ENCODE data around the gene CAT. TPM values are rescaled to one million over a fixed set of nuclear protein-coding genes. Genes with fewer than 3 reads are reported as not detected.

CAT gene
- total RNA-seq, 5 donors from 2014 or later (not counting 1 experiment from before 2014, with no cell fraction given): 26.2 to 43.5 (median 37.6) TPM

DNA sequence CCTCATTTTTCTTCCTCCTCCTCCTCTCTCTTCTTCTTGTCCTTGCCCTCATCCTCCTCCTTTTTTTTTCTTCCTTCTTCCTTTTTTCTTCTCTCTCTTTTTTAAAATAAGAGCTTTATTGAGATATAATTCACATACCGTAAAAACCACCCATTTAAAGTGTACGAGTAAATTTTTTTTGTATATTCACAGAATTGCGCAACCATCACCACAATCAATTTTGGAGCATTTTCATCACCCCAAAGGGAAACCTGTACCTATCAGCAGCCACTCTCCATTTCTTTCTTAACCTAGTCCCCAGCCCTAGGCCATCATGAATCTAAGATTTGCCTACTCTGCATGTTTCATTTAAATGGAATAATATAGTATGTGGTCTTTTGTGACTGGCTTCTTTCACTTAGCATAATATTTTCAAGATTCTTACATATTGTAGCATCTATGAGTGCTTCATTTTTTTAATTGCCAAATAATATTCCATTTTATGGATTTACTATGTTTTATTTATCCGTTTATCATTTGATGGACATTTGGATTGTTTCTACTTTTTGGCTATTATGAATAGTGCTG, 35.0 kb downstream of the CAT start:
- H3K27me3 Mint-ChIP-seq: no peaks in the 10 kb centered on the region
- Histone ChIP-seq H3K36me3 (ENCODE audit: control insufficient read depth in 2 of 2, extremely low read depth in 1 of 2, insufficient read depth in 1 of 2, low read length in 1 of 2) (peaks cover 6 to 34% of the 10 kb centered on the region in 2 donors), H3K27me3 (replicated peaks in 1 of 2; ENCODE audit: control insufficient read depth in 2 of 2, extremely low read depth in 1 of 2, insufficient read depth in 2 of 2, low read length in 1 of 2) (no peaks in the 10 kb centered on the region), H3K4me1 (ENCODE audit: control insufficient read depth in 1 of 2, extremely low read depth in 1 of 2, insufficient read depth in 2 of 2, low read length in 2 of 2) (no peaks in the 10 kb centered on the region), H3K9me3 (no peaks in the 10 kb centered on the region), H3K27ac (ENCODE audit: low read length) (no peak overlapping the region), H3K4me3 (ENCODE audit: control insufficient read depth in 1 of 2, extremely low read depth in 1 of 2, low read length in 1 of 2) (no peak overlapping the region)
- no peak overlapping the region for H3K4me3 Mint-ChIP-seq
- no CpG with 5 or more reads among the region's 4 CpGs for WGBS (ENCODE audit: insufficient coverage)
- H3K27ac Mint-ChIP-seq: no peak overlapping the region
- POLR2A ChIA-PET: no interaction called here
- no peaks in the 10 kb centered on the region for H3K4me1 Mint-ChIP-seq
- ATAC-seq (replicated peaks in 1 of 4): no peak
- peaks cover 33% of the 10 kb centered on the region for H3K36me3 Mint-ChIP-seq
- no peak for DNase-seq
- CTCF ChIA-PET: interaction anchor here (0.6 to 0.7 kb wide), 2 partner anchors 333 to 528 kb away, joined by 3 to 4 read pairs; no protein-coding TSS in a partner anchor
- no peaks in the 10 kb centered on the region for H3K9me3 Mint-ChIP-seq

DNA sequence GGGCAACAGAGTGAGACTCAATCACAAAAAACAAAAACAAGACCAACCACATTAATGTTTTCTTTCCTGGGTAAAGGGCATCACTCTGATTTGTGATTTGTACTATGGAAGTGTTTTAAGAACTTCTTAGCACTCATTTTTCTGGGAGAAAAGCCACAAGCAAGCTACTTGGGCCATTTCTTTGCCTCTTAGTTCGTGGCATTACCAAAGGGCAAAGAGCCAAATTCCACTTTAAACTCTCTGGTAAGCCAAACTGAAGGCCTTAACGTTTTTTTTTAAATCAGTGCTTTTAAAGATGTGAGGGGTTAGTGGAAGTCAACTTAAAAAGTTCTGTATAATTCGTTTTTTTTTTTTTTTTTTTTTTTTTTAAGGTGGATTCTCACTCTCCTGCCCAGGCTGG, 36.9 kb downstream of the CAT start:
- no peak overlapping the region for H3K4me3 Mint-ChIP-seq

DNA sequence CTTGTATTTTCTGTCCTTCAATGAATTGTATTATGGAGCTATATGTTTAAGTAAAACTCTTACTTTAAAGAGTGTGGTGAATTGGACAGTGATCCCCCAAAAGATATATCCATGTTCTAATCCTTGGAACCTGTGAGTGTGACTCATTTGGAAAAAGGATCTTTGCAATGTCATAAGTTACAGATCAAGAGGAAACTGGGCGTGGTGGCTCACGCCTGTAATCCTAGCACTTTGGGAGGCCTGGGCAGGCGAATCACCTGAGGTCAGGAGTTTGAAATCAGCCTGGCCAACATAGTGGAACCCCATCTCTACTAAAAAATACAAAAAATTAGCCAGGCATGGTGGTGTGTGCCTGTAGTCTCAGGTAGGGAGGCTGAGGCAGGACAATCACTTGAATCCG, 38.1 kb downstream of the CAT start:
- Histone ChIP-seq H3K4me3 (ENCODE audit: control insufficient read depth in 1 of 2, extremely low read depth in 1 of 2, low read length in 1 of 2) (no peak overlapping the region), H3K27me3 (replicated peaks in 1 of 2; ENCODE audit: control insufficient read depth in 2 of 2, extremely low read depth in 1 of 2, insufficient read depth in 2 of 2, low read length in 1 of 2) (no peaks in the 10 kb centered on the region), H3K36me3 (ENCODE audit: control insufficient read depth in 2 of 2, extremely low read depth in 1 of 2, insufficient read depth in 1 of 2, low read length in 1 of 2) (peaks cover 3 to 6% of the 10 kb centered on the region in 2 donors), H3K4me1 (ENCODE audit: control insufficient read depth in 1 of 2, extremely low read depth in 1 of 2, insufficient read depth in 2 of 2, low read length in 2 of 2) (no peaks in the 10 kb centered on the region), H3K9me3 (no peaks in the 10 kb centered on the region), H3K27ac (ENCODE audit: low read length) (no peak overlapping the region)
- no peak overlapping the region for H3K27ac Mint-ChIP-seq
- no peak overlapping the region for H3K4me3 Mint-ChIP-seq
- H3K9me3 Mint-ChIP-seq: no peaks in the 10 kb centered on the region
- ChIA-PET CTCF (no interaction called here), POLR2A (no interaction called here)
- no peaks in the 10 kb centered on the region for H3K4me1 Mint-ChIP-seq
- DNase-seq: no peak
- peaks cover 21% of the 10 kb centered on the region for H3K36me3 Mint-ChIP-seq
- H3K27me3 Mint-ChIP-seq: no peaks in the 10 kb centered on the region
- WGBS (ENCODE audit: insufficient coverage): 100% methylated on average over 1 of the region's 4 CpGs
- ATAC-seq (replicated peaks in 1 of 4): no peak

More for the DNA sequence above, 36.9 kb downstream of the CAT start:
- H3K36me3 Mint-ChIP-seq: peaks cover 30% of the 10 kb centered on the region
- Histone ChIP-seq H3K9me3 (no peaks in the 10 kb centered on the region), H3K27ac (ENCODE audit: low read length) (no peak overlapping the region), H3K4me1 (ENCODE audit: control insufficient read depth in 1 of 2, extremely low read depth in 1 of 2, insufficient read depth in 2 of 2, low read length in 2 of 2) (no peaks in the 10 kb centered on the region), H3K36me3 (ENCODE audit: control insufficient read depth in 2 of 2, extremely low read depth in 1 of 2, insufficient read depth in 1 of 2, low read length in 1 of 2) (peaks cover 5 to 16% of the 10 kb centered on the region in 2 donors), H3K4me3 (ENCODE audit: control insufficient read depth in 1 of 2, extremely low read depth in 1 of 2, low read length in 1 of 2) (no peak overlapping the region), H3K27me3 (replicated peaks in 1 of 2; ENCODE audit: control insufficient read depth in 2 of 2, extremely low read depth in 1 of 2, insufficient read depth in 2 of 2, low read length in 1 of 2) (no peaks in the 10 kb centered on the region)
- H3K4me1 Mint-ChIP-seq: no peaks in the 10 kb centered on the region
- POLR2A ChIA-PET: interaction anchor here in 1 of 2 donors (0.7 kb wide), 1 partner anchor 38 kb away, joined by 3 read pairs; no protein-coding TSS in a partner anchor
- no peaks in the 10 kb centered on the region for H3K27me3 Mint-ChIP-seq
- H3K9me3 Mint-ChIP-seq: no peaks in the 10 kb centered on the region
- H3K27ac Mint-ChIP-seq: no peak overlapping the region
- no CpG with 5 or more reads among the region's 3 CpGs for WGBS (ENCODE audit: insufficient coverage)
- CTCF ChIA-PET: no interaction called here
- DNase-seq: no peak
- no peak for ATAC-seq (replicated peaks in 1 of 4)

DNA sequence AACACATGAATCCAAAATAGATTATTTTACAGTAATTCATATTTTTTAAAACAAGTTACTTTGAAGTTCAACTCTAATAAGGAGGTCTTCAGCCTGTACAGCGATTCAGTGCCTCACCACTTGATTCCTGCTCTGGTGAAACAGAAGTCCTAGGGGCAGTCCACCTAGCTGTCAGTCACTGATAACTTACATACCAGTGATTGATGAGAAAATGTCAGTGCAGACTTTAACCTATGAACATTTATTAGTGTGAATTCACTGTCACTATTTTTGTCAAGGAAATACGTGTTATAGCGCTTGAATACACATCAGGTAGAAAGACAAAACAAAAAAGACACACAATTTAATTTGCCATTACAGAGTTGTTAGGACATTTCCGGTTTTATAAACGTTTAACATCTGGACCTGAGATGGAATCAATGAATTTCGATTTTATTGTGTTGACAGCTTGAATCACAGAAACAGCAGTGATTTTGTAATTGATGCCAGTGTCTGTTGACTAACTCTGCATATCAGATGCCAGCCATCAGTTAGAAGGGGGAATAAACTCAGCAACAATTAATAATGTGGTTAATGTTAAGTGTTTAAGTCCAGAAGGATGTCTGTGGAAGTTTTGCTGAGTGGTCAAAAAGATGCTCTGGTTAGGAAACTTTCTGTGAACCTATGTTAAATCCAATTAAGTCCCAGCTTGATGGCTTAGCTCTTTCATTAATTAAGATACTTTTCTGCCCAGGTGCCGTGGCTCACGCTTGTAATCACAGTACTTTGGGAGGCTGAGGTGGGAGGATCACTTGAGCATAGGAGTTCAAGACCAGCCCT, 40.3 kb downstream of the CAT start:
- H3K4me1 Mint-ChIP-seq: no peaks in the 10 kb centered on the region
- POLR2A ChIA-PET: interaction anchor here in 1 of 2 donors (0.7 kb wide), 1 partner anchor 16 kb away, joined by 8 read pairs; no protein-coding TSS in a partner anchor
- ATAC-seq (replicated peaks in 1 of 4) (no peak), DNase-seq (no peak)
- no peak overlapping the region for H3K27ac Mint-ChIP-seq
- H3K27me3 ChIP-seq (replicated peaks in 1 of 2; ENCODE audit: control insufficient read depth in 2 of 2, extremely low read depth in 1 of 2, insufficient read depth in 2 of 2, low read length in 1 of 2): peaks cover 0 to 3% of the 10 kb centered on the region in 2 experiments
- no peak overlapping the region for H3K4me3 Mint-ChIP-seq
- CTCF ChIA-PET: no interaction called here
- H3K36me3 ChIP-seq (ENCODE audit: control insufficient read depth in 2 of 2, extremely low read depth in 1 of 2, insufficient read depth in 1 of 2, low read length in 1 of 2): no peaks in the 10 kb centered on the region
- H3K4me1 ChIP-seq (ENCODE audit: control insufficient read depth in 1 of 2, extremely low read depth in 1 of 2, insufficient read depth in 2 of 2, low read length in 2 of 2): no peaks in the 10 kb centered on the region
- no peak overlapping the region for H3K27ac ChIP-seq (ENCODE audit: low read length)
- peaks cover under 1% of the 10 kb centered on the region for H3K36me3 Mint-ChIP-seq
- peaks cover 0 to 4% of the 10 kb centered on the region in 2 donors for H3K27me3 Mint-ChIP-seq
- WGBS (ENCODE audit: insufficient coverage): 65% methylated on average over 2 of the region's 8 CpGs
- H3K4me3 ChIP-seq (ENCODE audit: control insufficient read depth in 1 of 2, extremely low read depth in 1 of 2, low read length in 1 of 2): no peak overlapping the region
- no peaks in the 10 kb centered on the region for H3K9me3 Mint-ChIP-seq
- H3K9me3 ChIP-seq: no peaks in the 10 kb centered on the region

DNA sequence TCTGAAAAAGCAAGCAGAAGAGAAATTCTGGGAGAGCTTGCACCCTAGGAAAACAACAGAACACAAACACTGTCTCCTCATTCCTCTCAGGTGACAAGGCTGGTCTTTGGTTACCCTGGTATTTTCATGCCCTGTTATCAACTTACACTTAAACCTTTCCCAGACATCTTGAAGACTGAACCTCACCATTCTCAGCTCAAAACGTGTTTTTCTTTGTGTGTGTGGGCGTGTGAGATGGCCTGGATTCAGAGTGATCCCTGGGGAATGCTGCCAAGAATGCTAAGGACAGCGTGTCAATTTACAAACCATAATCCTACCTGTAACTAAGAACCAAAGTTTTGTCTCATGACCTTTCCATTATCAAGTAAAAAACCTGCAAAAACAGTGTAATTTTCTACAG, 41.6 kb downstream of the CAT start:
- H3K27ac Mint-ChIP-seq: no peak overlapping the region
- POLR2A ChIA-PET: no interaction called here

DNA sequence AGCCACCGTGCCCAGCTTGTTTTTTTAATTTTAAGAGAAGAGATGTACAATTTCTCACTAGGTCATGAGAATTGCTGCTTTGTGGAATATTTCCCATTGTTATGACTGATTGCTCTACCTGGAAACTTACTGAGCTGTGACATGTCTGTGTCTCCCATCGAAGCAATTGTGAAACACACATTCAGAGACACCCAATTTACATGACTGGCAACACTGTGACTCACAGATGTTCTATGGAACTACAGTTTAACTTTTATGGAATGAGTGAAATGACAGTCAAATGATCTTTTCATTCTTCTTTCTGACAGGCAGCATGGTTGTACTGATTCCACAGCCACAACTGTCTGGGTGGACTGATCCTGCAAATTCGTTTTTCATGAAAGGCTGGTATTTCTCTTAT, 42.6 kb downstream of the CAT start:
- H3K9me3 Mint-ChIP-seq: no peaks in the 10 kb centered on the region
- no CpG with 5 or more reads among the region's 3 CpGs for WGBS (ENCODE audit: insufficient coverage)
- no peaks in the 10 kb centered on the region for H3K9me3 ChIP-seq
- no peak overlapping the region for H3K27ac Mint-ChIP-seq
- peaks cover 0 to 4% of the 10 kb centered on the region in 2 donors for H3K27me3 Mint-ChIP-seq
- no peaks in the 10 kb centered on the region for H3K4me1 Mint-ChIP-seq
- ChIA-PET CTCF (no interaction called here), POLR2A (no interaction called here)
- H3K4me1 ChIP-seq (ENCODE audit: control insufficient read depth in 1 of 2, extremely low read depth in 1 of 2, insufficient read depth in 2 of 2, low read length in 2 of 2): no peaks in the 10 kb centered on the region
- no peak overlapping the region for H3K4me3 ChIP-seq (ENCODE audit: control insufficient read depth in 1 of 2, extremely low read depth in 1 of 2, low read length in 1 of 2)
- no peaks in the 10 kb centered on the region for H3K36me3 ChIP-seq (ENCODE audit: control insufficient read depth in 2 of 2, extremely low read depth in 1 of 2, insufficient read depth in 1 of 2, low read length in 1 of 2)
- H3K27me3 ChIP-seq (replicated peaks in 1 of 2; ENCODE audit: control insufficient read depth in 2 of 2, extremely low read depth in 1 of 2, insufficient read depth in 2 of 2, low read length in 1 of 2): peaks cover 0 to 11% of the 10 kb centered on the region in 2 experiments
- H3K4me3 Mint-ChIP-seq: no peak overlapping the region
- H3K27ac ChIP-seq (ENCODE audit: low read length): no peak overlapping the region
- no peak for DNase-seq
- no peaks in the 10 kb centered on the region for H3K36me3 Mint-ChIP-seq
- no peak for ATAC-seq (replicated peaks in 1 of 4)

More for the DNA sequence above, 41.6 kb downstream of the CAT start:
- ATAC-seq (replicated peaks in 1 of 4): no peak
- H3K4me1 ChIP-seq (ENCODE audit: control insufficient read depth in 1 of 2, extremely low read depth in 1 of 2, insufficient read depth in 2 of 2, low read length in 2 of 2): no peaks in the 10 kb centered on the region
- H3K27me3 Mint-ChIP-seq: peaks cover 0 to 4% of the 10 kb centered on the region in 2 donors
- WGBS (ENCODE audit: insufficient coverage): no CpG with 5 or more reads among the region's 3 CpGs
- no peaks in the 10 kb centered on the region for H3K9me3 ChIP-seq
- no peak for DNase-seq
- no peaks in the 10 kb centered on the region for H3K36me3 ChIP-seq (ENCODE audit: control insufficient read depth in 2 of 2, extremely low read depth in 1 of 2, insufficient read depth in 1 of 2, low read length in 1 of 2)
- no peaks in the 10 kb centered on the region for H3K4me1 Mint-ChIP-seq
- H3K27me3 ChIP-seq (replicated peaks in 1 of 2; ENCODE audit: control insufficient read depth in 2 of 2, extremely low read depth in 1 of 2, insufficient read depth in 2 of 2, low read length in 1 of 2): peaks cover 0 to 7% of the 10 kb centered on the region in 2 experiments
- no peak overlapping the region for H3K27ac ChIP-seq (ENCODE audit: low read length)
- CTCF ChIA-PET: no interaction called here
- no peaks in the 10 kb centered on the region for H3K36me3 Mint-ChIP-seq
- H3K9me3 Mint-ChIP-seq: no peaks in the 10 kb centered on the region
- H3K4me3 Mint-ChIP-seq: no peak overlapping the region
- no peak overlapping the region for H3K4me3 ChIP-seq (ENCODE audit: control insufficient read depth in 1 of 2, extremely low read depth in 1 of 2, low read length in 1 of 2)
